Hematopoietic multipotent progenitor cell treated with erythropoietin and hydrocortisone succinate and interleukin-3 and kit ligand, for 17 days (in vitro differentiated cells): ENCODE data around the gene C1orf232.
A peak's percentile ranks its signal among the peaks of the same experiment; 100 is the strongest.

Source experiments
- DNase-seq: peaks from one replicate; pipeline ENCODE4 v3.0.0-alpha.2; 2015; ENCODE audit warnings: low spot score

C1orf232 gene

DNA sequence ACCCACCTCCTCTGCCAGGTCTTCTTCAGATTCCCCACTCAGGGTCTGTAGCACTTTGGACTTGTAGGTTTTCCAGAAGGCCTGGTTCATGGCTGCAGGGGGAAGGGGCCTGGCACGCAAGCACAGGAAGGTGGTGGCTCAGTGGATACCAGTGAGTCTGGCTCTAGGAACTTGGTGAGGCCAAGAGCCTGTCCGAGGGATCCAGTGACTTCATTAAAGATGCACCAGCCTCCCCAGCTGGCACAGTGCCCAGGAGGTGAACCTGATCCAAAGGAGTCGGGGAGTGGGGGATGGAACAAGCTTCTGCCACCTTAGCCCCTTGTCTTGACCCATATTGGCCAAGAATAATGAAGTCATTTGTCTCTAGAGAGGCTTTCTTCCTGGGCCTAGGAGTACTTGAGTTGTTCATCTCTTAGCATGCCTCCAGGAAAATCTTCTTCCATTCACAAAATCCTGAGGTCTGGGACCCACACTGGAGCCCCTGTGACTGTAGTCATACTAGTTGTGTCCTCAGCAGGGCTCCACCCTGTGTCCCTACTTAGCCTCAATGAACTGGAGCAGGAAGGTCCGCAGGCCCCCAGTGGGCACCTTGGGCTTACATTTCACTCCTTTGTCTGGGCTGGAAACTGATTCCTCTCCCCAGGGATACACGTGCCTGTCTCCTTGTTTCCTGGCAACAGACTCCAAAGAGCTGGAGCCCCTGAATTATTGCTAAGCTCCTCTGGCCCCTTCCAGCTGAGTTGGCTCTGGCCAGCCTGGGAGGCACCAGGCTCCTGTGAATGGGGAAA, at the start of gene C1orf232:
C1orf232 (minus strand) TSS at position 554 of the 788 bp plus-strand sequence; CDS start at position 90, 464 bp downstream.
- no peak for DNase-seq

GRCh38 chr1:26215246-26215645, 46.5 kb upstream of the C1orf232 start:
- no peak for DNase-seq

- DNase-seq = no peak
Measured at GRCh38 chr1:26213335-26213905, 44.7 kb upstream of the C1orf232 start.

DNA sequence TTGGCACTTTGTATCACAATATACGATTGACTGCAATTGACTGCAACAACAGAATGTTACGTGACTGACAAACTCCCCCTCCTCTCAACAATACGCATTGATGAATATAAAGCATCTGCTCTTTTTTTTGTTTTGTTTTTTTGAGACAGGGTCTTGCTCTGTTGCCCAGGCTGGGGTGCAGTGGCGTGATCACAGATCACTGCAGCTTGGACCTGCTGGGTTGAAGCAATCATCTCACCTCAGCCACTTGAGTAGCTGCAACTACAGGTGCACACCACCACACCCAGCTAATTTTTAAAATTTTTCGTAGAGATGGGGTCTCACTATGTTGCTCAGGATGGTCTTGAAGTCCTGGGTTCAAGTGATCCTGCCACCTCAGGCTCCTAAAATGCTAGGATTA, 44.0 kb upstream of the C1orf232 start:
- no peak for DNase-seq

DNA sequence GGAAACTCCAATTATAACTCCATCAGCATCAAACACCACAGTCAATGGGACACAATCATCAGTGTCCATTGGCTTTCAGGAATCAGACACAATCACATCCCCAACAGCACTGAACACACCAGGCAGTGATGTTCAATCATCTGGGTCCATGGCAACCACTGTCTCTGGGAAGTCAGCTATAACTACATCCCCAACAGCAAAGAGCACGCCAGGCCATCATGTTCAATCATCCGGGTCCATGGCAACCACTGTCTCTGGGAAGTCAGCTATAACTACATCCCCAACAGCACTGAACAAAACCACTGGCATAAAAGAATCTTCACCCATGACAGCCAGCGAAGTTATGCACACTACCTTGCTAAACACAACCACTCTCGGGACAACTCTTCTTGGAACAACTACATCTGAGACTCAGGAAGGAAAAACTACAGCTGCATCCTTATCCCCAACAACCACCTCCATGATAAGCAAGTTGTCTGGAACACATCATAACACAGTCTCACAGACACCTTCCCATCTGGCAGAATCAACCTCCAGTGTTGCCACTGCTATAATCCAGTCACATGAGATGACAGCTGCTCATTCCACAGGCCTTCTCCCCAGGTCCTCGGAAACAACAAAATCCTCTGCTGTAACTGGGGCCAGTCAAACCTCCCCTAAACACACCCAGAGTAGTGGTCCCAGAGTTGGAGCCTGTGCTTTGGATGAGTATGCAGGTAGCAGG, 41.5 kb upstream of the C1orf232 start:
- DNase-seq = no peak

DNA sequence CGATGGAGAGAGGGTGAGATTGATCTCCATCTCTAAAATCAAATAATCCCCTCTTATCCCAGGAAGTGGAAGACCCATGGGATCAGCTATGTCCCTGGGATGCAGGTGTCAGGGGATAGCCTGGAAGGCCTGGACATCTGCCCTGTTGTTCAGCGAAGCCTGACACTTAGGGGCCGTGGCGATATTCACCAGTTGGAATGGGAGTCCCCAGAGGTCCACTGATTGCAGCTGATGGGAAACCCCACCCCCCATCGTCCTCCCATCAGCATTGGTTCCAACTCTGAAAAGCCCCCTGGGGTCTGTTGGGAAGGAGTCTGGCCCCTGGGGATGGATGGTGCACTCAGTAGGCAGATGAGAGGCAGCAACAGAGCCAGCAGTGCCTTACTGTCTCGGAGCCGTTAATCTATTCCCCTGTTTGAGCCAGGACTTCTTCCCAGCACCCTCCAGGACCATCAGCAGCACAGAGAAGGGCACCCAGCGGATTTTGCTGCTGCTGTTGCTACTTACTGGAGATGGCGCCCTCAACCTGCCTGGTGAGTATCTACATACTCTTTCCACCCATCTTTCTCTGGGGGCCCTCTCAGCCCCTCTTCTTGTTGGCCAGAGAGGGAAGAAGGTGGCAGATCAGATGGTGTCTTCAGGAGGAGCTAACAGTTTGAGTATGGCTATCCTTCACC, 35.0 kb upstream of the C1orf232 start:
- no peak for DNase-seq

DNA sequence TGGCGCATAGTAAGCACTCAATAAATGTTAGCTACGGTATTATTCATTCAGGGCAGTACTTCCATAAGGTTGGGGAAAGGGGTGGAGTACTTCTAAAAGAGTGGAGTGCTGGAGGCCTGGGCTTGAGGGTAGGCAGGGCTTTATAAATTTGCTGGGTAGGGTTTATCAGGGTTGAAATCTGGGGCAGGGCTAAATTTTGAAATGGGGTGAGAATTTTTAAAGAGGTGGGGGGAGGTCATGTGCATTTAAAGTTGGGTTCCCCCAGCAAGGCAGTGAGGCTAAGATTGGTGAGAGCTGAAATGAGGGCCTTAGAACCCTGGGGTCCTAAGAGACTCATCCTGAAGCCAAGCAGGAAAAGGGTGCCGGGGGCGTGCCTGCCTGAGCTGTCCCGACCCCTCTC, 31.6 kb upstream of the C1orf232 start:
- DNase-seq = no peak

DNA sequence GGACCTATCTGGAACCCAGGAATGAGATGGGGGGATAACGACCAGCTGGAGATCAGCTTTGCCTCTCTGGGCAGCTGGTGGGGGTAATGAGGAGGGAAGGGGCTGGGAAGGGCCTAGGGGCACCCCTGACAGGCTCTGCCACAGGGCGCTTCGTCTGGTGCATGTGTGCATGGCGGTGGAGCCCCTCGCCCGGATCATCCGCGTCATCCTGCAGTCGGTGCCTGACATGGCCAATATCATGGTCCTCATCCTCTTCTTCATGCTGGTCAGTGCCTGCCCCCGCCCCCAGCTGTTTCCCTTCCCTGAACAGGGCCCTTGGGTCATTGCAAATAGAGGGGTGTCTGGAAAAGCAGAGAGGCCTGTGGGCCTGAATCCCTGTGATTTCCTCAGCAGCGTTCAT, 29.1 kb upstream of the C1orf232 start:
- no peak for DNase-seq

DNA sequence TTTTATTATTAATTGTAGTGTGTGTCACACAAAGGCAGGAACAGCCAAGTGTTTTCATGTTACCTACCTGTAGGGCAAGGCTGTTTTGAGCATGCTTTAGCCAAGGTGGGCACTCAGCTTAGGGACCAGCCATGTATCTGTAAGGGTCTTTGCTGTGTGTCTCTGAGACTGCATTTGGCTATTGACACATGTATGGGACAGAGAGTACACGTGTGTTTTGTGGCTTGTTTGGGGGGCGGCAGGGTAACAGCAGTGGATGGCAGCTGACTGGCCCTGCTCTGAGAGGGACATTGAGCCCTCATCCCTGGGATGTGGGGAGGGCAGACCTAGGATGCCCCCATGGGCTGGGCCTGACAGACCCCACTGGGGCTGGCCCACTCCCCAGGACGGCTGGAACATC, 28.5 kb upstream of the C1orf232 start:
- no peak for DNase-seq

DNA sequence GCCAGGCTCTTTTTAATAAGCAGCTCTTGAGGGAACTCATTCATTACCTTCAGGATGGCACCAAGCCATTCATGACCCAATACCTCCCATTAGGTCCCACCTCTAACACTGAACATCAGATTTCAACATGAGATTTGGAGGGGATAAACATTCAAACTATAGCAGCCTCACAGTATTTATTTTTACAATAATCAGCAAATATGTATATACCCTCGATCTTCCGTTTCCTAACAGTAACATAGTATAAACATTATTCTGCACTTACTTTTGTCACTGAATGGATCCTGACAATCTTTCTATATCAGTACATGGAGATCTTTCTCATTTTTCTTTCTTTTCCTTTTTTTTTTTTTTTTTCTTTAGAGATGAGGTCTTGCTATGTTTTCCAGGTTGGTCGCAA, 27.0 kb upstream of the C1orf232 start:
- no peak for DNase-seq

DNA sequence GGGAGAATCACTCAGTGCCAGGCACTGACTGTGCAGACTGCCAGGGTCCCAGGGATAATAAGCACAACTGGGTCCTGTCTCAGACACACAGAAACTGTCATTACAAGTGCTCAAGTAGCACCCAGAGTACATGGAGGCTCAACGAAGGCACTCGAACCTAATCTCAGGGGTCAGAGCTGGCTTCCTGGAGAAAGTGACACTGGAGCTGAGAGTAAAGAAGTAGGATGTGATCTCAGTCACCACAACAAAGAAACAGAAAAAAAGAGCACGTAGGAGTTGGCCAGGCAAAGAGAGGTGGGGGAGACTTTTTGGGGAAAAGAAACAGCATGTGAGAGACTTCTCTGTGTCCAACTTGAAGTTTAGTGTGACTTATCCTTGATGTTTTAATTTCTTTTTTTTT, 23.0 kb upstream of the C1orf232 start:
- DNase-seq = no peak

- DNase-seq = peak; percentile 20
Measured at GRCh38 chr1:26190373-26190987, 21.7 kb upstream of the C1orf232 start, which contains the start of gene CATSPER4. CATSPER4 (plus strand) TSS chr1:26190602; CDS start chr1:26190628, 26 bp downstream.

DNA sequence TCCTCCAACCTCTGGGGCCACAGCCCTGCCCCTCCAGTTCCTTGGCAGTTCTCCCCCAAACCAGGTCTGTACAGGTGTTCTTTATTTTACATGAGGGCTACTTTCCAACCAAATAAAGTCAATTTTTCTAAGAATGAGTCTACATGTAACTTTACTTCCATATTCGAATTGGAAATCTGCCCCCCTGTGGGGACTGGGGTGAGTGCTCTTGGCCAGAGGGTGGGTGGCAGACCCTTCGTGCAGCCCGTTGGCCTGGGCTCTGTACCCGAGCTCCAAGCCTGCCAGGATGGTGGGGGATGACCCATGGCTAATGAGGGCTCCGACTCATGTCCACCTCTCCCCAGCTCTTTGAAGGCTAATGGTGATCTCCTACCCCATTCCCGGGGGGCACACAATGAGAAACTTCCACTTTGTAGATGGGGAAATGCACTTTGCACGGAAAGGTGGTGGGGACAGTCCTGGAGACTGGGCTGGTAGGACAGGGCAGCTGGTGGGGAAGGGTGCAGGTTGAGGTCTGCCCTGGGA, 21.1 kb upstream of the C1orf232 start:
- DNase-seq = no peak

GRCh38 chr1:26189331-26189730, 20.6 kb upstream of the C1orf232 start:
- DNase-seq = no peak

DNA sequence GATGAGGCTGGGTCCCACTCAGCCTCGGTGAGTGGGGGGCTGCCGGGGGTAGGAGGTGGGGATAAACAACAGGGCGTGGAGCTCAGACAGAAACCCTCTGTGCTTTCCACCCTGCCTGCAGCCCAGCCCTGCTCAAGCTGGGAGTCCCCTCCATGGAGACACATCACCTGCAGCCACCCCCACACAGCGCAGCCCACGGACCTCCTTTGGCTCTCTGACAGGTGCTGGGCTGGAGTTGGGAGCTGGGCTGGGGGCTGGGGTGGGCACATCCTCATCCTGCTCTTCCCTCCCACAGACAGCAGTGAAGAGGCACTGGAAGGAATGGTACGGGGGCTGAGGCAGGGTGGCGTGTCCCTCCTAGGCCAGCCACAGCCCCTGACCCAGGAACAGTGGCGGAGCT, 19.7 kb upstream of the C1orf232 start:
- no peak for DNase-seq

DNA sequence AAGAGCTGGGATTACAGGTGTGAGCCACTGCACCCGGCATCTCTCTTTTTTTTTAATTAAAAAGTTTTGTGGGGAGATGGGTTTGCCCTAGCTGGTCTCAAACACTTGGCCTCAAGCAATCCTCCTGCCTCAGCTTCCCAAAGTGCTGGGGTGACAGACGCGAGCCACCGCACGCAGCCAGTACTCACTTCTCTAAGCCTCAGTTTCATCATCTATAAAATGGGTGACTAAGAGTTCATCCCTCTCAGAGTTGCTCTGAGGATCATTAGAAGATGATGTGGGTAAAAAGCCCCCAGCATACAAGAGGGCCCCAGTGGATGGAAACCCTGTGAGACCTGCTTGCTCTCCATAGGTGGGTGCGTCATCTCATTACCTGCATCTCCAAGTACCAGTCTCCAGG, 19.1 kb upstream of the C1orf232 start:
- no peak for DNase-seq

GRCh38 chr1:26184883-26185282, 16.1 kb upstream of the C1orf232 start:
- no peak for DNase-seq

GRCh38 chr1:26184086-26184485, 15.3 kb upstream of the C1orf232 start:
- no peak for DNase-seq

- no peak for DNase-seq
Measured at GRCh38 chr1:26182383-26182696, 13.6 kb upstream of the C1orf232 start.

- no peak for DNase-seq
Measured at GRCh38 chr1:26181586-26182382, 13.0 kb upstream of the C1orf232 start.

DNA sequence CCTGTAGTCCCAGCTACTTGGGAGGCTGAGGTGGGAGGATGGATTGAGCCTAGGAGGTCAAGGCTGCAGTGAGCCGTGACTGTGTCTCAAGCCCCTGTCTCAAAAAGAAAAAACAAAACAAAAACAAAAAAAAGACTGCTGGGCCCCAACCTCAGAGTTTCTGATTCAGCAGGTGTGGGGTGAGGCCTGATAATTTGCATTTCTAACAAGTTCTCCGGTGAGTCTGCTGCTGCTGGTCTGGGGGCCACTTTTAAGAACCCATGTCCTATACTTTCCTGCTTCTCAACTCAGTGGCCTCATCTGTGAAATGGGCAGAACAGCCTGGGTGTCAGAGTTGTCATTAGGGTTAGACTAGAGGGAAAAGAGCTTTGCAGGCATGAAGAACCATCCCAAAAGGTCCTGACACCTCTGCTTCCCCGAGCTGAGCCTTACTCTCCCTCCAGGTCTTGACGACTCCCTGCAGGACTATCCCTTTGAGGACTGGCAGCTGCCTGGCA, 11.3 kb upstream of the C1orf232 start:
- no peak for DNase-seq
